DOHH2 (cell line): Measurements from ENCODE around the gene APBB3.

Experiments used
- H3F3A ChIP-seq: fragments of 200-600 bp; sonication (generic), shearing (Covaris generic); 2 replicates; pipeline ENCODE4 v1.6.0; 2016; ENCODE audit warnings: antibody characterized with exemption, mild to moderate bottlenecking; ENCODE audit not compliant: control insufficient read depth, insufficient read depth
- H3K27ac ChIP-seq: fragments of 200-600 bp; sonication (generic); 2 replicates; pipeline ENCODE4 v1.5.1; 2014; ENCODE audit warnings: low read depth, mild to moderate bottlenecking, low read length, moderate library complexity
- H3K27me3 ChIP-seq: fragments of 200-600 bp; sonication (generic); 2 replicates; pipeline ENCODE4 v1.6.1; 2014; ENCODE audit warnings: mild to moderate bottlenecking, low read length, mixed read lengths; ENCODE audit not compliant: control insufficient read depth
- H3K36me3 ChIP-seq: fragments of 200-600 bp; sonication (generic); 2 replicates; pipeline ENCODE4 v1.6.1; 2014; ENCODE audit warnings: mild to moderate bottlenecking, low read length, moderate library complexity, mixed read lengths; ENCODE audit not compliant: control insufficient read depth
- H3K4me1 ChIP-seq: fragments of 200-600 bp; sonication (generic); 2 replicates; pipeline ENCODE4 v1.6.1; 2014; ENCODE audit warnings: mild to moderate bottlenecking, low read length, mixed read lengths; ENCODE audit not compliant: control insufficient read depth
- H3K4me2 ChIP-seq: fragments of 200-600 bp; sonication (generic); 2 replicates; pipeline ENCODE4 v1.6.0; 2014; ENCODE audit warnings: mild to moderate bottlenecking, low read length, moderate library complexity
- H3K4me3 ChIP-seq: fragments of 200-600 bp; sonication (generic); 2 replicates; pipeline ENCODE4 v1.5.1; 2014; ENCODE audit warnings: mild to moderate bottlenecking, low read length, mixed read lengths
- H3K79me2 ChIP-seq: fragments of 200-600 bp; sonication (generic); 2 replicates; pipeline ENCODE4 v1.6.1; 2014; ENCODE audit warnings: mild to moderate bottlenecking, low read length, mixed read lengths; ENCODE audit not compliant: control insufficient read depth
- H3K9me2 ChIP-seq: fragments of 200-600 bp; sonication (generic); replicated peaks from 2 replicates; pipeline ENCODE4 v1.6.1; 2014; ENCODE audit warnings: mild to moderate bottlenecking, low read length, mixed read lengths; ENCODE audit not compliant: control insufficient read depth
- H3K9me3 ChIP-seq: fragments of 200-600 bp; sonication (generic); 2 replicates; pipeline ENCODE4 v1.6.1; 2014; ENCODE audit warnings: antibody characterized with exemption, low read length, mixed read lengths; ENCODE audit not compliant: control insufficient read depth, insufficient read depth
- H4K20me1 ChIP-seq: fragments of 200-600 bp; sonication (generic); 2 replicates; pipeline ENCODE4 v1.6.0; 2014; ENCODE audit warnings: low read depth, mild to moderate bottlenecking, antibody characterized with exemption, low read length, moderate library complexity; ENCODE audit not compliant: control insufficient read depth, insufficient read depth
- EZH2phosphoT487 ChIP-seq: fragments of 200-600 bp; sonication (generic); IDR thresholded peaks from 2 replicates; pipeline ENCODE4 v1.6.1; 2017; ENCODE audit warnings: borderline replicate concordance, mild to moderate bottlenecking, antibody characterized with exemption, low read length, moderate library complexity, mixed read lengths
- TF ChIP-seq, protein P1 (sequence below): fragments of 200-600 bp; sonication (generic); IDR thresholded peaks from one replicate; pipeline ENCODE4 v1.5.1; 2014; ENCODE audit warnings: antibody characterized with exemption, mild to moderate bottlenecking, low read depth, low read length; ENCODE audit not compliant: poor library complexity, severe bottlenecking

APBB3 gene

DNA sequence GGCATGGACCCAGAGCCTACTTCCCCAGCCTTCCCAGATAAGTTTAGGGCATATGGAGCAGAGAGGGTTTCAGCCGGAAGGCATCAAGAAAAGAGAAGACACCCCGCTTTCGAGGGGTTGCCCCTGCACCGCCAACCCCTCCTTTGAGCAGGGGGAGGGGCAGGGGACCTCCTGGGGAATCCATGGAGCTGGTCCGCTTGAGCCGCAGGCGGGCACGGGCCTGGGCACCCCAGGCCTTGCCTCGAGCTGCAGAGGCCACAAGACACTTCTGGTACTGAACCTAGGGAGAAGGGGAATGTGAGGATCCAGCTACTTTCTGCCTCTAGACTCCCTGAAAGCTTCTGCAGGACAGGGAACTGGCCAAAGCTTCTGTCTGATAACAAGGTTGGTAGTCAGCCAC is 5.9 kb downstream of the APBB3 start:
- Histone ChIP-seq H3K9me3 (no peaks in the 10 kb centered on the region), H3F3A (no peaks in the 10 kb centered on the region), H3K36me3 (peaks cover 31% of the 10 kb centered on the region), H3K79me2 (peaks cover 38% of the 10 kb centered on the region), H3K4me2 (no peak overlapping the region), H3K4me3 (no peak overlapping the region), H4K20me1 (no peaks in the 10 kb centered on the region), H3K27me3 (no peaks in the 10 kb centered on the region), H3K27ac (no peak overlapping the region), H3K4me1 (peaks cover 36% of the 10 kb centered on the region), H3K9me2 (no peaks in the 10 kb centered on the region)
- TF ChIP-seq, protein P1, sequence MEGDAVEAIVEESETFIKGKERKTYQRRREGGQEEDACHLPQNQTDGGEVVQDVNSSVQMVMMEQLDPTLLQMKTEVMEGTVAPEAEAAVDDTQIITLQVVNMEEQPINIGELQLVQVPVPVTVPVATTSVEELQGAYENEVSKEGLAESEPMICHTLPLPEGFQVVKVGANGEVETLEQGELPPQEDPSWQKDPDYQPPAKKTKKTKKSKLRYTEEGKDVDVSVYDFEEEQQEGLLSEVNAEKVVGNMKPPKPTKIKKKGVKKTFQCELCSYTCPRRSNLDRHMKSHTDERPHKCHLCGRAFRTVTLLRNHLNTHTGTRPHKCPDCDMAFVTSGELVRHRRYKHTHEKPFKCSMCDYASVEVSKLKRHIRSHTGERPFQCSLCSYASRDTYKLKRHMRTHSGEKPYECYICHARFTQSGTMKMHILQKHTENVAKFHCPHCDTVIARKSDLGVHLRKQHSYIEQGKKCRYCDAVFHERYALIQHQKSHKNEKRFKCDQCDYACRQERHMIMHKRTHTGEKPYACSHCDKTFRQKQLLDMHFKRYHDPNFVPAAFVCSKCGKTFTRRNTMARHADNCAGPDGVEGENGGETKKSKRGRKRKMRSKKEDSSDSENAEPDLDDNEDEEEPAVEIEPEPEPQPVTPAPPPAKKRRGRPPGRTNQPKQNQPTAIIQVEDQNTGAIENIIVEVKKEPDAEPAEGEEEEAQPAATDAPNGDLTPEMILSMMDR, result no peak
- TF ChIP-seq EZH2phosphoT487, result no peak

DNA sequence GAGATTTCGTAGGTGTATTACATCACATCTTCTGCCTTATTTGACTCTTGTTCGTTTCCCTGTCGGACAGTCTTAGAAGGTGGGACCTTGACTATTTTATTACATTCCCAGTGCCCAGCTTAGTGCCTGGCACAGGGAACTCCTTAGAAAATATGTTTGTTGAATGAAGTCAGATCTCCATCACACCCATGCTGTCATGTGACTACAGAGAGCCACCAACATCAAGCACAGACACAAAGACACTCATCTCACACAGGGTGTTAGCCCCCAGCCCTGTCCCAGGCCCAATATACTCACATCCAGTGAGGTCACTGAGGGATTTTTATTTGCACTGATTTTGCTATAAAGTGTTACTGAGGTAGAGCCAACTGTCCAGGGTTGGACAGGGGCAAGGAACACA is 6.4 kb downstream of the APBB3 start:
- H3K4me3 ChIP-seq, result peak overlapping the region; percentile 93
- peaks cover 43% of the 10 kb centered on the region for H3K79me2 ChIP-seq
- TF ChIP-seq, protein P1, result no peak
- TF ChIP-seq EZH2phosphoT487, result no peak
- peak overlapping the region; percentile 81 for H3K4me2 ChIP-seq
- H3F3A ChIP-seq, result no peaks in the 10 kb centered on the region
- H3K27ac ChIP-seq, result peak overlapping the region; percentile 47
- H4K20me1 ChIP-seq, result no peaks in the 10 kb centered on the region
- H3K36me3 ChIP-seq, result peaks cover 37% of the 10 kb centered on the region
- H3K9me2 ChIP-seq, result no peaks in the 10 kb centered on the region
- H3K4me1 ChIP-seq, result peaks cover 38% of the 10 kb centered on the region
- H3K27me3 ChIP-seq, result no peaks in the 10 kb centered on the region
- H3K9me3 ChIP-seq, result no peaks in the 10 kb centered on the region

DNA sequence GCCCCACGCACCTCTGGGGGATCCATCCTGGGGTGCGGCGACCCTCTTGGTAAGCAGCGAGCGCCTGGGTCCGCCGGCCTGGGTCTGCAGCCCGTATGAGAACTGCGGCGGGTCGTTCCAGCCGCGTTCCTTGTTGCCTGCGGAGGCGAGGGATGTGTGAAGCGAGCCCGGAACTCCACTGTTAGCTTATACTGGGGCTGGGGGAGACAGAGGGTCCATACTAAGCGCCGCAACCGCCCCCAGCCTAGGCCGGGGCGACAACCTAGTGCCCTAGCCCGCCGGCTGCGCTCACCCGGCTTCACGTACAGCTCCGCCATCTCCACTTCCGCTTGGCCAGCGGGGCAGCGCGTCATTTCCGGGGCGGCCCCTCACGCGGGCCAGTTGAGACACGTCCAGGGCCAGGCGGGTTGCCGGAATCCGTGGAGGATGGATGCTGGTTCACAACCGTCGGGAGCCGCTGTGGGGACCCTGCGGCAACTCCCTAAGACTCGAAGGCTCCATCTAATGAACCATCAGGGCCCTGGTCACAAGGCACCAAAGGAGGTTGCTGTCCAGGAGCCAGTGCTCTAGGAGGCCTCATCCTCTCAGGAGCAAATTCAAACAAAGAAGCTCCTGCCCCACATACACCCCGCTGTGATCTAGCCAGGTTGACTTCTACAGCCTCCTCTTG is 7.1 kb downstream of the APBB3 start, which contains the start of gene SRA1:
TSS of gene SRA1 (minus strand) at position 338 of the 670 bp plus-strand sequence. CDS start at position 317, 21 bp downstream.
- peak within 1 kb of the TSS; percentile 93 for H3K4me3 ChIP-seq
- H3K27me3 ChIP-seq, result no peaks in the 10 kb centered on the region
- no peaks in the 10 kb centered on the region for H3K9me3 ChIP-seq
- peaks cover 48% of the 10 kb centered on the region for H3K79me2 ChIP-seq
- peak within 1 kb of the TSS; percentile 81 for H3K4me2 ChIP-seq
- peak within 1 kb of the TSS; percentile 47 for H3K27ac ChIP-seq
- H3F3A ChIP-seq, result no peaks in the 10 kb centered on the region
- H4K20me1 ChIP-seq, result no peaks in the 10 kb centered on the region
- TF ChIP-seq, protein P1, result no peak
- no peak for TF ChIP-seq EZH2phosphoT487
- no peaks in the 10 kb centered on the region for H3K9me2 ChIP-seq
- peaks cover 43% of the 10 kb centered on the region for H3K36me3 ChIP-seq
- peaks cover 41% of the 10 kb centered on the region for H3K4me1 ChIP-seq
